HFFc6 (cell line): ENCODE measurements around the gene DENND11. TPM values are rescaled to one million over a fixed set of nuclear protein-coding genes. Genes with fewer than 3 reads are reported as not detected.

ENCODE experiments used
- DNase-seq: peaks from one replicate; pipeline ENCODE4 v3.0.0-alpha.2; 2018
- H3K27ac Mint-ChIP-seq: 2 replicates; pipeline ENCODE4 v1.8.0; 2020; ENCODE audit warnings: mild to moderate bottlenecking, mixed read lengths
- H3K27me3 Mint-ChIP-seq: 2 replicates; pipeline ENCODE4 v1.8.0; 2021; ENCODE audit warnings: mild to moderate bottlenecking, moderate library complexity, mixed read lengths; ENCODE audit not compliant: insufficient read depth
- H3K36me3 Mint-ChIP-seq: 2 replicates; pipeline ENCODE4 v1.8.0; 2021; ENCODE audit warnings: low read depth, mixed read lengths
- H3K4me1 Mint-ChIP-seq: 2 replicates; pipeline ENCODE4 v1.8.0; 2020; ENCODE audit warnings: low read depth, mixed read lengths
- H3K4me3 Mint-ChIP-seq: 2 replicates; pipeline ENCODE4 v1.8.0; 2020; ENCODE audit warnings: mild to moderate bottlenecking, moderate library complexity, mixed read lengths
- H3K9me3 Mint-ChIP-seq: 2 replicates; pipeline ENCODE4 v1.8.0; 2020; ENCODE audit warnings: mild to moderate bottlenecking, mixed read lengths
- long read RNA-seq: library from polyadenylated mRNA; unstranded; transcript quantifications from one replicate; pipeline ENCODE4 v2.0.0, GENCODE V29; 2019
- total RNA-seq, 6 experiments: library from RNA; stranded (reverse); fragmentation: NEBNext Ultra II Directional; extraction: Animal tissue kit (Norgen Biotek cat#: 25700); gene quantifications; 2 replicates in 1 of 6; 3 replicates in 5 of 6; pipeline ENCODE4 v1.2.3, GENCODE V29; 2021
- TF ChIP-seq, protein P1 (sequence below): fragments of 200-600 bp; sonication (generic); IDR thresholded peaks from 2 replicates; pipeline ENCODE4 v1.5.0; 2021; ENCODE audit warnings: antibody characterized with exemption, mild to moderate bottlenecking

Gene DENND11, protein sequence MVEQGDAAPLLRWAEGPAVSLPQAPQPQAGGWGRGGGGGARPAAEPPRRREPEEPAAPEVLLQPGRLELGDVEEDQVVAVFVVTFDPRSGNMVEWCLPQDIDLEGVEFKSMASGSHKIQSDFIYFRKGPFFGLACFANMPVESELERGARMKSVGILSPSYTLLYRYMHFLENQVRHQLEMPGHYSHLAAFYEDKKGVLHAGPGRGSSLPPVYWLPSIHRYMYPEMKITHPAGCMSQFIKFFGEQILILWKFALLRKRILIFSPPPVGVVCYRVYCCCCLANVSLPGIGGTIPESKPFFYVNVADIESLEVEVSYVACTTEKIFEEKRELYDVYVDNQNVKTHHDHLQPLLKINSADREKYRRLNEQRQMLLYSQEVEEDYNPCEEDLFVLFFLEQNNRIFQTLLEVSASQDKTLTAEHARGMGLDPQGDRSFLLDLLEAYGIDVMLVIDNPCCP
- total RNA-seq = 1 to 10 TPM; 3.4 to 3.8 (median 3.6) TPM
- long read RNA-seq = 0 reads

DNA sequence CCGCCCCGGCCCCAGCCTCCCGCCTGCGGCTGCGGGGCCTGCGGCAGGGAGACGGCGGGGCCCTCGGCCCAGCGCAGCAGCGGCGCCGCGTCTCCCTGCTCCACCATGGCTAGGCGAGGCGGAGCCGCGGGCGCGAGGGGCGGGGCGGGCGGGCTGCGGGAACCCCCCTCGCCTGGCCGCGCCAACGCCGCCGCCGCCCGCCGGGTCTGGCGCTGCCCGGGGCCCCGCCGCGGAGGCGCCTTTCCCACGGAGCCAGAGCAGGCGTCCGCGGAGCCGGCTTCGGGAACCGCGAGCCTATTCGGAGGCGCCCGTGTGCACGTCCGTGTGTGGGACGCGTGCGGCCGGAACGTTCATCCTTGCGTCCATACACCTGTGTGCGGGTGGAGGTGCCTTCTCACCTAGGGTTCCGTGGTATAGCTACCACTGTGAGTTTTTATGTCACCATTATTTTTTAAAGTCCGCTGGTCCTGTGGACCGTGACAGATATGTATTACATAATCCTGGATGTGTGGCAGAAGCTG lies at the start of gene DENND11:
DENND11 (minus strand) TSS at position 120 of the 521 bp plus-strand sequence; CDS start at position 107, 13 bp downstream.
- Mint-ChIP-seq H3K27me3 (peaks cover 16% of the 10 kb centered on the region), H3K9me3 (no peaks in the 10 kb centered on the region), H3K36me3 (no peaks in the 10 kb centered on the region), H3K27ac (no peak within 1 kb of the TSS), H3K4me3 (peak within 1 kb of the TSS; percentile 78), H3K4me1 (peaks cover 46% of the 10 kb centered on the region)
- DNase-seq = no peak
- TF ChIP-seq, protein P1, sequence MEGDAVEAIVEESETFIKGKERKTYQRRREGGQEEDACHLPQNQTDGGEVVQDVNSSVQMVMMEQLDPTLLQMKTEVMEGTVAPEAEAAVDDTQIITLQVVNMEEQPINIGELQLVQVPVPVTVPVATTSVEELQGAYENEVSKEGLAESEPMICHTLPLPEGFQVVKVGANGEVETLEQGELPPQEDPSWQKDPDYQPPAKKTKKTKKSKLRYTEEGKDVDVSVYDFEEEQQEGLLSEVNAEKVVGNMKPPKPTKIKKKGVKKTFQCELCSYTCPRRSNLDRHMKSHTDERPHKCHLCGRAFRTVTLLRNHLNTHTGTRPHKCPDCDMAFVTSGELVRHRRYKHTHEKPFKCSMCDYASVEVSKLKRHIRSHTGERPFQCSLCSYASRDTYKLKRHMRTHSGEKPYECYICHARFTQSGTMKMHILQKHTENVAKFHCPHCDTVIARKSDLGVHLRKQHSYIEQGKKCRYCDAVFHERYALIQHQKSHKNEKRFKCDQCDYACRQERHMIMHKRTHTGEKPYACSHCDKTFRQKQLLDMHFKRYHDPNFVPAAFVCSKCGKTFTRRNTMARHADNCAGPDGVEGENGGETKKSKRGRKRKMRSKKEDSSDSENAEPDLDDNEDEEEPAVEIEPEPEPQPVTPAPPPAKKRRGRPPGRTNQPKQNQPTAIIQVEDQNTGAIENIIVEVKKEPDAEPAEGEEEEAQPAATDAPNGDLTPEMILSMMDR = no peak

DNA sequence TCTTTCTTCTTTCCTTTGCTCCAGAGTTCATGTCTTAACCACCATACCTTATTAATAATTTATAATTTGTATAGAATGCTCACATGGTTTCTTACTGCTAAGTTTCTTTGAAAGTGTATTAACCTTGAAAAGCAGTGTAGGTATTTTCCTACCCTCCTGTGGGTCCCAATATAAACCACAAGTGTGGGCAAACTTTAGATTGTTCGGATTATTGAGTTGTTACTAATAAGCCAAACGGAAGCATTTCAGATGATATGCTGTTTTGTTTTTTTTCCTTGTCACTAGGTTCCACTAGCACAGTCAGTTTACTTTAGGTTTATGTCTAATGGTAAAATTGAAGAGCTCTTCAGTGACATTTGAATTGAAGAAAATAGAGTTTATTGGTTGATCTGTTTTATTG lies 46.4 kb upstream of the DENND11 start:
- TF ChIP-seq, protein P1 = no peak
- Mint-ChIP-seq H3K4me1 (no peaks in the 10 kb centered on the region), H3K27ac (no peak overlapping the region), H3K9me3 (peaks cover 36% of the 10 kb centered on the region), H3K4me3 (no peak overlapping the region), H3K36me3 (peaks cover 65% of the 10 kb centered on the region), H3K27me3 (no peaks in the 10 kb centered on the region)
- DNase-seq = no peak

DNA sequence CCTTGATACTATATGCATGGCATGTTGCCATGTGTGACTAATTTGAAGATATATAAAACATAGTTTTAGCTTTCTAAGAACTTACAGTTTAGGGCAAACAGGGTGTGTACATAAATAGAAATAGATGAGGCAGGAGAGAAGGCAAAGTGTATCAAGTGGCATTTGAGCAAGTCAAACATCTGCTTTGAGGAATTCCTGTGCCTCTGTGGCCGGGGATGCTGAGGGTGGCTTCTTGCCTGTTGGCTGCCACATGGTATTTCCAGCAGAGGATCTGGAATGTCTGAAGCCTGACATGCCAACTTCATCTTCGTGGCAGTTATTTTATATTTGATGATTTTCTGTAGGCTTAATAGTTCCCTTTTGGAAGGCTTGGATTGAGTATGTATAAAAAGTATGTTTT lies 42.2 kb upstream of the DENND11 start:
- Mint-ChIP-seq H3K27me3 (no peaks in the 10 kb centered on the region), H3K4me1 (peaks cover 15% of the 10 kb centered on the region), H3K9me3 (no peaks in the 10 kb centered on the region), H3K4me3 (no peak overlapping the region), H3K27ac (no peak overlapping the region), H3K36me3 (peaks cover 45% of the 10 kb centered on the region)
- TF ChIP-seq, protein P1 = no peak
- no peak for DNase-seq

DNA sequence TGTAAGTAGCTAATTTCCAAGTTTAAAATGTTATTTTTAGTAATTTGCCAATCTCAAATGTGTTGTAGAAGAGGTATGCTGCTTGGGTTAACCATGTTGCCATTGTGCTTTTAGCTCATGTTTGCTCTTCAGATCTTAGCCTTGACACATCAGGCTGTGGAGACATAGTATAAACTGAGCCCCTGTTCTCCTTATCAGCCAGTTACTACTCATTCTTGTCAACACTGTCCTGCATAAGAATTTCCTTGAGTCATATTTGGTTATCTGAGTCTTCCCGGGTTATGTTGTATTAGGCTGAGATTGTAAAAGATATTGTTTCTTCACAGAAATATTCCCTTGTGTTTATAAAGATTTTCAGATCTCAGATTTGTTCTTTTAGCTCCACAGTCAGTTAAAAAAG lies 40.3 kb upstream of the DENND11 start:
- H3K27me3 Mint-ChIP-seq = no peaks in the 10 kb centered on the region

DNA sequence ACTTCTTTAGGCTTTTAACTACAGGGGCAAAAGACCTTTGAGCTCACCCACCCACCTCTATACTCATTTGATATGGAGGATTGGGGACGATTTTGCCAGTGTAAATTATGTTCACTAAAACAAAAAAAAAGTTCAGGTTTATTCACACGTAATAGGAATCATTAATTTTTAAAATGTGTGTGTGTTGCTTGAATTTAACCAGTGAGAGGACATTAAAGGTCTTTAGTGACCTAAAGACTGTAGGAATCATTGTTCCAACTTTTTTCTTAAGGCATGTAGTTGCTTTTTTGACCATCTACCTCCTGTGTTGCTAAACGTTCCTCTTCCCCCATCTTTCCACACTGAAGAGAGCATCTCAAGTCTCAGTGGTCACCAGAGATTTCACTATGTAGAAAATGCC lies 37.3 kb upstream of the DENND11 start:
- no peak for DNase-seq
- H3K4me1 Mint-ChIP-seq = peaks cover 32% of the 10 kb centered on the region
- peak overlapping the region; percentile 99 for H3K4me3 Mint-ChIP-seq
- H3K36me3 Mint-ChIP-seq = peaks cover 34% of the 10 kb centered on the region
- H3K9me3 Mint-ChIP-seq = no peaks in the 10 kb centered on the region
- peak overlapping the region; percentile 42; the same call in 1 of the 2 replicates for H3K27ac Mint-ChIP-seq
- H3K27me3 Mint-ChIP-seq = no peaks in the 10 kb centered on the region
- TF ChIP-seq, protein P1 = no peak

More for the DNA sequence above, 40.3 kb upstream of the DENND11 start:
- Mint-ChIP-seq H3K4me1 (peaks cover 28% of the 10 kb centered on the region), H3K9me3 (no peaks in the 10 kb centered on the region), H3K27ac (no peak overlapping the region), H3K36me3 (peaks cover 40% of the 10 kb centered on the region), H3K4me3 (no peak overlapping the region)
- TF ChIP-seq, protein P1 = no peak
- no peak for DNase-seq
